ENCODE results near the gene GCN1. TPM values are rescaled to one million over a fixed set of nuclear protein-coding genes. Genes with fewer than 3 reads are reported as not detected.
"Not testable (repeated sequence)": the region's sequence is repeated elsewhere in the genome, so short reads cannot be mapped to it uniquely, and the experiment has no call there.

Gene GCN1, protein sequence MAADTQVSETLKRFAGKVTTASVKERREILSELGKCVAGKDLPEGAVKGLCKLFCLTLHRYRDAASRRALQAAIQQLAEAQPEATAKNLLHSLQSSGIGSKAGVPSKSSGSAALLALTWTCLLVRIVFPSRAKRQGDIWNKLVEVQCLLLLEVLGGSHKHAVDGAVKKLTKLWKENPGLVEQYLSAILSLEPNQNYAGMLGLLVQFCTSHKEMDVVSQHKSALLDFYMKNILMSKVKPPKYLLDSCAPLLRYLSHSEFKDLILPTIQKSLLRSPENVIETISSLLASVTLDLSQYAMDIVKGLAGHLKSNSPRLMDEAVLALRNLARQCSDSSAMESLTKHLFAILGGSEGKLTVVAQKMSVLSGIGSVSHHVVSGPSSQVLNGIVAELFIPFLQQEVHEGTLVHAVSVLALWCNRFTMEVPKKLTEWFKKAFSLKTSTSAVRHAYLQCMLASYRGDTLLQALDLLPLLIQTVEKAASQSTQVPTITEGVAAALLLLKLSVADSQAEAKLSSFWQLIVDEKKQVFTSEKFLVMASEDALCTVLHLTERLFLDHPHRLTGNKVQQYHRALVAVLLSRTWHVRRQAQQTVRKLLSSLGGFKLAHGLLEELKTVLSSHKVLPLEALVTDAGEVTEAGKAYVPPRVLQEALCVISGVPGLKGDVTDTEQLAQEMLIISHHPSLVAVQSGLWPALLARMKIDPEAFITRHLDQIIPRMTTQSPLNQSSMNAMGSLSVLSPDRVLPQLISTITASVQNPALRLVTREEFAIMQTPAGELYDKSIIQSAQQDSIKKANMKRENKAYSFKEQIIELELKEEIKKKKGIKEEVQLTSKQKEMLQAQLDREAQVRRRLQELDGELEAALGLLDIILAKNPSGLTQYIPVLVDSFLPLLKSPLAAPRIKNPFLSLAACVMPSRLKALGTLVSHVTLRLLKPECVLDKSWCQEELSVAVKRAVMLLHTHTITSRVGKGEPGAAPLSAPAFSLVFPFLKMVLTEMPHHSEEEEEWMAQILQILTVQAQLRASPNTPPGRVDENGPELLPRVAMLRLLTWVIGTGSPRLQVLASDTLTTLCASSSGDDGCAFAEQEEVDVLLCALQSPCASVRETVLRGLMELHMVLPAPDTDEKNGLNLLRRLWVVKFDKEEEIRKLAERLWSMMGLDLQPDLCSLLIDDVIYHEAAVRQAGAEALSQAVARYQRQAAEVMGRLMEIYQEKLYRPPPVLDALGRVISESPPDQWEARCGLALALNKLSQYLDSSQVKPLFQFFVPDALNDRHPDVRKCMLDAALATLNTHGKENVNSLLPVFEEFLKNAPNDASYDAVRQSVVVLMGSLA (N-terminal part only)
- 100 to 1,000 TPM; 143 to 146 TPM for total RNA-seq

- peak within 1 kb of the TSS; percentile 93 for H3K27ac Mint-ChIP-seq
- H3K9me3 Mint-ChIP-seq: peaks cover 1% of the 10 kb centered on the region
- DNase-seq: peak; percentile 94
- peak within 1 kb of the TSS; percentile 88 for H3K4me3 Mint-ChIP-seq
- H3K36me3 Mint-ChIP-seq: peaks cover 65% of the 10 kb centered on the region
- peaks cover 55% of the 10 kb centered on the region for H3K4me1 Mint-ChIP-seq
- H3K27me3 Mint-ChIP-seq: peaks cover 8% of the 10 kb centered on the region
Measured at GRCh38 chr12:120194534-120195395, at the start of gene GCN1. TSS of gene GCN1 (minus strand) at chr12:120194715. CDS start at chr12:120194697, 18 bp downstream.

DNA sequence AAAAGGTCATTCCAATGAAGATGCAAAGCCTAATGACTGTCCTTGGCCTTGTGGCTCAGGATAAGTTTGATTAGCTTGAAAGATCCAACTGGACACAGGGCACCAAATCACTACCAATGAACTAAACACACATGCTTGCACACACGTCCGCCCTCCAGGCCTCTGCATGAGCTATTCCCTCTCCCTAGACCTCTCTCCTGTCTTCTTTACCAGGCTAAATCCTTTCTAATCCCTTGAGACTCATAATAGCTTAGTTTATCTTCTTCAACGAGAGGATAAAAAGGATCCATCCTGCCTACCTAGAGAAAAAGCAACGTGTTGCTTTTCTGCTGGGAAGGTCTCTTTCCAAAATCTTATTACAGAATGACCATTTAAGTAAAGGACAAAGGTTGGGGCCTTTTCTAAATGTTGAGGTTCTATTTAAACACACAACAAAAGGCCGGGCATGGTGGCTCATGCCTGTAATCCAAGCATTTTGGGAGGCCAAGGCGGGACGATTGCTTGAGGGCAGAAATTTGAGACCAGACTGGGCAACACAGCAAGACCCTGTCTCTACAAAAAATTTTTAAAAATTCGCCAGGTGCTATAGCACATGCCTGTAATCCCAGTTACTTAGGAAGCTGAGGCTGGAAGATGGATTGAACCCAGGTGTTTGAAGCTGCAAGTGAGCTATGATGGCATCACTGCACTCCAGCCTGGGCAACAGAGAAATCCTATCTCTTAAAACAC lies 48.6 kb upstream of the GCN1 start:
- no peaks in the 10 kb centered on the region for H3K9me3 Mint-ChIP-seq
- H3K4me1 Mint-ChIP-seq: peaks cover 42% of the 10 kb centered on the region
- H3K27ac Mint-ChIP-seq: no peak overlapping the region
- DNase-seq: no peak
- no peaks in the 10 kb centered on the region for H3K27me3 Mint-ChIP-seq
- H3K4me3 Mint-ChIP-seq: no peak overlapping the region
- H3K36me3 Mint-ChIP-seq: no peaks in the 10 kb centered on the region

- Mint-ChIP-seq H3K4me3 (no peak overlapping the region), H3K27ac (no peak overlapping the region), H3K4me1 (peaks cover 44% of the 10 kb centered on the region), H3K36me3 (no peaks in the 10 kb centered on the region), H3K27me3 (no peaks in the 10 kb centered on the region), H3K9me3 (no peaks in the 10 kb centered on the region)
- DNase-seq: no peak
Measured at GRCh38 chr12:120242275-120242799, 47.8 kb upstream of the GCN1 start.

DNA sequence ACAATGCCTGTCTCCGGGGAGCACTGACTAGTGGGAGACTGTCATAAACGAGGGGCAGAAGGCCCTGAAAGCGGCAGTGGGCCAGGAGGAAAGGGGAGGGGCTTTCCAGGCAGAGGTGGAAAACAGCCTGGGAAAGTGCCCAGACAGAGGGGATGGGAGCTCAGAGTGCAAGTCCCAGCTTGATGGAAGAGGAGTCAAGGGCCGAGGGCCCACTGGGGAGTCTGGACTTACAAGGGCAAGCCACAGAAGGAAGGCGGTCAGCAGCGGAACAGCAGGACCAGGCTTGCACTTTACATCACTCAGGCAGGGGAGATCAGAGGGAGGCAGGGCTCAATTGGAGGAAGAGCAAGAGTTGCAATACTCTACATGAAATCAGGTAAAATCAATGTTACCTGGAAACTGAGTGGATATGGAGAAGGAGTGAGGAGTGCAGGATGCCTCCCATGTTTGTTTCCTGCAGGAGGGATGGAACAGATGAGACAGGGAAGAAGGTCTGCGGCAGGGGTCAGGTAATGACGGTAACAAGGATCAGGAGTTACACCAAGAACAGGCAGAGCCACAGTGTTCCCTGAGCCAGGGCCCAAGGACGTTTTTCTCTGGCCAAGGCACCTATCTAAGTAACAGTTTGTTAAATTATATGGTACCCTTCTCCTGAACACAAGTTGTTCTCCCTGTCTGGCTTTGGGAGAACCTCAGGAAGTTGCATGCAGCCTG lies 47.2 kb upstream of the GCN1 start:
- no peaks in the 10 kb centered on the region for H3K9me3 Mint-ChIP-seq
- H3K27ac Mint-ChIP-seq: no peak overlapping the region
- H3K4me1 Mint-ChIP-seq: peaks cover 43% of the 10 kb centered on the region
- H3K4me3 Mint-ChIP-seq: no peak overlapping the region
- H3K36me3 Mint-ChIP-seq: no peaks in the 10 kb centered on the region
- H3K27me3 Mint-ChIP-seq: no peaks in the 10 kb centered on the region
- DNase-seq: no peak

GRCh38 chr12:120240495-120240833 lies 45.9 kb upstream of the GCN1 start:
- Mint-ChIP-seq H3K4me3 (no peak overlapping the region), H3K36me3 (no peaks in the 10 kb centered on the region), H3K27me3 (no peaks in the 10 kb centered on the region), H3K27ac (no peak overlapping the region), H3K9me3 (no peaks in the 10 kb centered on the region), H3K4me1 (peaks cover 51% of the 10 kb centered on the region)
- DNase-seq: no peak

- DNase-seq: no peak
- Mint-ChIP-seq H3K36me3 (no peaks in the 10 kb centered on the region), H3K4me1 (peaks cover 51% of the 10 kb centered on the region), H3K27me3 (no peaks in the 10 kb centered on the region), H3K9me3 (no peaks in the 10 kb centered on the region), H3K27ac (no peak overlapping the region), H3K4me3 (no peak overlapping the region)
Measured at GRCh38 chr12:120239776-120240494, 45.4 kb upstream of the GCN1 start.

- Mint-ChIP-seq H3K4me1 (peaks cover 54% of the 10 kb centered on the region), H3K27ac (no peak overlapping the region), H3K36me3 (no peaks in the 10 kb centered on the region), H3K4me3 (no peak overlapping the region), H3K9me3 (no peaks in the 10 kb centered on the region), H3K27me3 (no peaks in the 10 kb centered on the region)
- no peak for DNase-seq
Measured at GRCh38 chr12:120238839-120239445, 44.4 kb upstream of the GCN1 start.

GRCh38 chr12:120238217-120238616 lies 43.7 kb upstream of the GCN1 start:
- no peak for DNase-seq
- Mint-ChIP-seq H3K4me3 (no peak overlapping the region), H3K27me3 (no peaks in the 10 kb centered on the region), H3K27ac (no peak overlapping the region), H3K36me3 (no peaks in the 10 kb centered on the region), H3K4me1 (peaks cover 54% of the 10 kb centered on the region), H3K9me3 (no peaks in the 10 kb centered on the region)

DNA sequence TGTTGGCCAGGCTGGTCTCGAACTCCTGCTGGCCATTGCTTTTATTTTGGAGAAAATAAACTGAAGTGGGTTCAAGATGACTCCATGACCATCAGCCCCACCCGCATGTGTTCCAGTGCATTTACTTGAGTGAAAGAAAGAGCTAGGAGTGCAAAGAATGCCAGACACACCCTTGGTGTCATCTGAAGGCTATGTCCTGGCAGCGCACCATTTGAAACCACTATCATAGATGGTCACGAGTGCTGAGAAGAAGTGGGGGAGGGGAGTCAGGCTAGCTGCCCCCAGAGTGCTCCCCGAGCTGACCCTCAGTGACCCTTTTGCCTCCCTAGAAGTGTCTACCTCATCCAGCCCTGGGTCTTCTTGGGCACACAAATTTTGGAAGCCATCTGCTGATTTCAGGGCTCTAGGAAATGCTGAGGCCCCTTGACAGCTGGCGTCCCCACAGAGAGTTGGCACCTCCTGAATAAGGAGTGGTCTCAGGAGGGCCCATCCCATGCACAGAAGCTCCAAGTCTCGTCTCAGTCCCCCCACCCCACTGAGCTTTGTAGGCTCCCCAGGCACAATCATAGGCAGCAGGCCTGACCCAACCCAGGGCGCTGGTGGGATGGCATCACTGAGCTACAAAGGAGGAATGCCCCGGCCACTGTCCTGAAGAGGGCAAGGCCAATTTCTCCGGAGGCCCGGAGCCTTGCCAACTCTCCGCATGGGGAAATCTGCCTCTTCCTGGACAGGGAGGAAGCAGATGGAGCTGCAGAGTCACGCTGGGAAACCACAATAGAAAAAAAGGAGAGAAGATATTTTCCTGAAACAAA lies 43.1 kb upstream of the GCN1 start:
- Mint-ChIP-seq H3K9me3 (no peaks in the 10 kb centered on the region), H3K27me3 (no peaks in the 10 kb centered on the region), H3K36me3 (no peaks in the 10 kb centered on the region), H3K27ac (no peak overlapping the region), H3K4me3 (no peak overlapping the region), H3K4me1 (peaks cover 56% of the 10 kb centered on the region)
- no peak for DNase-seq

DNA sequence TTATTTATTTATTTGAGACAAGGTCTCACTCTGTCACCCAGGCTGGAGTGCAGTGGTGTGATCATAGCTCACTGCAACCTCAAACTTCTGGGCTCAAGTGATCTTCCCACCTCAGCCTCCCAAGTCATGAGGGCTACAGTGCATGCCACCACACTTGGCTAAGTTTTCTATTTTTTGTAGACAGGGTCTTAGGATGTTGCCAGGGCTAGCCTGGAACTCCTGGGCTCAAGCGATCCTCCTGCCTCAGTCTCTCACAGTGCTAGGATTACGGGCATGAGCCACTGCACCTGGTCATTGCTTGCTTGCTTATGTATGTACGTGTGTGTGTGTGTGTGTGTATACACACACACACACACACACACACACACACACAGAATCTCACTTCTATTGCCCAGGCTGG lies 42.3 kb upstream of the GCN1 start:
- not testable (repeated sequence) for H3K27ac Mint-ChIP-seq, H3K27me3 Mint-ChIP-seq

DNA sequence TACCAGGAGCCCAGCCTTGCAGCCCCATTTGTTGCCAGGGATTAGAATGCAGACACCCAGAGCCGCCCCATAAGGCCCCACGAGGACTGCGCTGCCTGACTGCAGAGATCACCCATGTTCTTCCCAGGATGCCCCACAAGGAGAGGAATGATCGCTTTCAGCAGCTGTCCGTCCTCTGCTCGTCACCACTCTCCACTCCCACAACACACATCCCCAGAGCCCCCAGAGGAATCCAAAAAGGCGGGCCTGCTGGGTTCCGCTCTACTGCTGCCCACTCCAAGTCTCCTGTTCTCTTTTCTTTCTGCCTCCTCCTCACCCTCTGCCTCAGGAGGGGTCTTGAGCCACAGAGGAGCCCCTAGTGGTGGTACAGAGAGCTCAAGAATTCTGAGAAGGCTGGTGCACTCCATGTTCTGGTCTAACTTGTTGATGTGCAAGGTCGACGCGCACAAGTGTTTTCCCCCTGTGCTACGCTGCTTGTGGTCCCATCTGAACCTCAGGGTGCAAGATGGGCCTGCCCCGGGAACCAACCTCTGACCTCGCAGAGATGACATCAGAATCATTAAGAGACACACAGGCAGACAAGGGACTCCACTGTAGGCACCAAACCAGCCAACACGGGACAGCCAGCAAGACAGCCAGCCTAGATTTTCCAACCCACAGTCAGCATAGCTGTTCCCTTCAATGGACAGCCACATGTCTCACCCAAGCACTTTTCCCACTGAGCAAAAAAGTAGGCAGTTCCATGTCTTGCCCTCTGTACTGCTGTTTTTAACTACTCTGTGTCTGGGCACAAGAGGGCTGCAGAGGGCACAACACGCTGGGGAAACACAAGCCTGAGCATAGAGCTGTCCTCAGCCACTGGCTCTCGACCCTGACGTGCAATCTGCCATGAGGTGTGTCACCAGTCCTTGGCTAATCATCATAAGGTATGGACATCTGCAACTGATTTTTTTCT lies 41.1 kb upstream of the GCN1 start:
- Mint-ChIP-seq H3K4me3 (no peak overlapping the region), H3K27me3 (no peaks in the 10 kb centered on the region), H3K27ac (peak overlapping the region; percentile 37), H3K9me3 (no peaks in the 10 kb centered on the region), H3K4me1 (peaks cover 64% of the 10 kb centered on the region), H3K36me3 (no peaks in the 10 kb centered on the region)
- no peak for DNase-seq

More for the DNA sequence above, 42.3 kb upstream of the GCN1 start:
- not testable (repeated sequence) for H3K4me3 Mint-ChIP-seq, H3K36me3 Mint-ChIP-seq, DNase-seq, H3K9me3 Mint-ChIP-seq
- H3K4me1 Mint-ChIP-seq: peaks cover 62% of the 10 kb centered on the region
